Measurements from ENCODE around the gene OLFML3. TPM values are rescaled to one million over a fixed set of nuclear protein-coding genes. Genes with fewer than 3 reads are reported as not detected.
"Not testable (repeated sequence)": the region's sequence is repeated elsewhere in the genome, so short reads cannot be mapped to it uniquely, and the experiment has no call there.

The OLFML3 gene
- total RNA-seq, 2 experiments from 2014 or later: 0.10 TPM; not detected in 1

DNA sequence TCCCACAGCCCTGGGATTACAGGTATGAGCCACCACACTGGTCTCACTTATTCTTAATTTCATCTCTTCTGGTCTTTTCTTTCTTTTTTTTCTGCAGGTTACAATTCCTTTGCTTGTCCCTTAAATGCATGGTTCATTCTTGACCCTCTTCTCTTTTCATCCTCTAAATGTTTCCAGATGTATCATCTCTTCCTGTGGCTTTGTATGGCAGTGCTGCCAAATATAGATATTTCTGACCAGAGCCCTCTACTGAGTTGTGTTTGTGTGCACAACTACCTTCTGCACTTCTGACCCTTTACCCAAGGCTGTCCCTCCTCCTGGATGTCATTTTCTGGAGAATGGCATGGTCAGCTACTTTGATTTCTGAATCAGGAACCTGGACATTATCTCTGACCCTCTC, 32.5 kb downstream of the OLFML3 start:
- intact Hi-C loops (cut with micrococcal nuclease): no loop called here
- H3K4me3 Mint-ChIP-seq: no peak overlapping the region
- peaks cover 5% of the 10 kb centered on the region for H3K27me3 Mint-ChIP-seq (ENCODE audit: low read depth)
- CTCF ChIA-PET: no interaction called here
- no peaks in the 10 kb centered on the region for H3K9me3 Mint-ChIP-seq
- DNase-seq: no peak
- no peak overlapping the region for H3K27ac Mint-ChIP-seq
- H3K4me1 Mint-ChIP-seq (ENCODE audit: low read depth): no peaks in the 10 kb centered on the region
- no peaks in the 10 kb centered on the region for H3K36me3 Mint-ChIP-seq (ENCODE audit: low read depth)

DNA sequence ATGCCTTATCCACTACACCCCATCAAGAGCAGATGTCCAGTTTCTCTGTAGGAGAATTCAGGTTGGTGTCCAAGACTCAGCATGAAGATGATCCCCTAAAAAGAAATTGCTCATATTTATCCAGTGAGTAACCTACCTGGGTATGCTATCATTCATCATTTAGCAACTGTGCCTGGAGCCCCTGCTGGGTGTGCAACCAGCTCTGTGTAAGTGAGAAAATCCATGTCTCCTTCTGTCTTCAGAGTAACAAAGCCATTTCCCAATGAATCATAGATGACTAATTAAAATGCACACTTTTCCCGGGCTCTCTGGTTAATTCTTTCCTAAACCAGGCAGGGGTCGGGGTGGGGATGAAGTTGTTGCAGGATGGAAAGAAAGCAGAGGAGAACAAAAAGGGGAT, 35.8 kb downstream of the OLFML3 start:
- no peaks in the 10 kb centered on the region for H3K36me3 Mint-ChIP-seq (ENCODE audit: low read depth)
- CTCF ChIA-PET: interaction anchor here (0.5 kb wide), 1 partner anchor 9 kb away, joined by 6 read pairs; no protein-coding TSS in a partner anchor
- DNase-seq: no peak
- intact Hi-C loops (cut with micrococcal nuclease): no loop called here
- H3K4me3 Mint-ChIP-seq: no peak overlapping the region
- H3K27ac Mint-ChIP-seq: no peak overlapping the region
- H3K9me3 Mint-ChIP-seq: no peaks in the 10 kb centered on the region
- no peaks in the 10 kb centered on the region for H3K4me1 Mint-ChIP-seq (ENCODE audit: low read depth)
- H3K27me3 Mint-ChIP-seq (ENCODE audit: low read depth): peaks cover 5% of the 10 kb centered on the region

- DNase-seq; H3K4me3 Mint-ChIP-seq; H3K36me3 Mint-ChIP-seq (ENCODE audit: low read depth); H3K27me3 Mint-ChIP-seq (ENCODE audit: low read depth); H3K4me1 Mint-ChIP-seq (ENCODE audit: low read depth); H3K27ac Mint-ChIP-seq; intact Hi-C loops (cut with micrococcal nuclease); H3K9me3 Mint-ChIP-seq: not testable (repeated sequence)
- CTCF ChIA-PET: interaction anchor here (0.5 kb wide), 1 partner anchor 675 kb away, joined by 5 read pairs; no protein-coding TSS in a partner anchor
Observed at GRCh38 chr1:114019724-114020123, 40.5 kb downstream of the OLFML3 start.

DNA sequence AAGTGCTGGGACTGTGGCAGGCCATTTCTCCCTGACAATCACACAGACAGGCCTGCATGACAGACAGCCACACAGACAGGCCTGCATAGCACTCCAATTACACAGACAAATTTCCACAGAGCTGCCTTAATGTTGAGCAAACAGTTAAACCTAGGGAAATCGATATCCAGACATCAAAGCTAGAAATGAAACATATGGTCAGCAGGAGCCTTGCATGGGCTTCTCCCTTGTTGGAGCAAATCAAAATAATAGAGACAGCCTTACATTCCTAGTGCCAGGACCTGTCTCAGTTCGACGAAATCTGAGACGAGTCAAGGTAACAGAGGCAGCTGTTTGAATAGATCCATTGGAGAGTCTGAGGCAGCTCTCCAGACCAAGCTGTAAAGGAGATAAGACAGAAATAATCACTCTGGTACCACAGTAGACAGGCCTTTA, 42.4 kb downstream of the OLFML3 start:
- Mint-ChIP-seq H3K4me3 (no peak overlapping the region), H3K4me1 (ENCODE audit: low read depth) (no peaks in the 10 kb centered on the region), H3K9me3 (no peaks in the 10 kb centered on the region), H3K36me3 (ENCODE audit: low read depth) (no peaks in the 10 kb centered on the region), H3K27me3 (ENCODE audit: low read depth) (no peaks in the 10 kb centered on the region), H3K27ac (no peak overlapping the region)
- intact Hi-C loops (cut with micrococcal nuclease): no loop called here
- DNase-seq: no peak
- CTCF ChIA-PET: no interaction called here

GRCh38 chr1:114022877-114023276, 43.6 kb downstream of the OLFML3 start:
- H3K4me1 Mint-ChIP-seq (ENCODE audit: low read depth): no peaks in the 10 kb centered on the region
- intact Hi-C loops (cut with micrococcal nuclease): no loop called here

DNA sequence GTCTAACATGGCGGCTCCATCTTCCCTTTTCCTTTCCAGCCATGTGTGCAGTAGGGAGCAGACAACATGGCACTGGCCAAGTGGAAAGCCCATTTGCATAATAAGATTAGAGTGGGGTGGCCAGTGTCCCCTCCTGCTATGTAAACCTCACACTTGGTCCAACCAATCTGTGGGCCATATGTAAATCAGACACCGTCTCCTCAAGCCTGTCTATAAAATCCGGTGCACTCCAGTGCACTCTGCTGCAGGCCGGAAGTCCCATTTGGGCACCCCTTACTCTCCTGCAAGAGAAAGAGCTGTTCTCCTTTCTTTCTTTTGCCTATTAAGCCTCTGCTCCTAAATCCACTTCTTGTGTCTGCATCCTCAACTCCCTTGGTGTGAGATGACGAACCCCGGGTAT, 44.1 kb downstream of the OLFML3 start:
- no peak for DNase-seq
- no peaks in the 10 kb centered on the region for H3K27me3 Mint-ChIP-seq (ENCODE audit: low read depth)
- H3K36me3 Mint-ChIP-seq (ENCODE audit: low read depth): no peaks in the 10 kb centered on the region
- CTCF ChIA-PET: interaction anchor here (1.3 kb wide), 1 partner anchor 27 kb away, joined by 3 read pairs; no protein-coding TSS in a partner anchor
- no peak overlapping the region for H3K4me3 Mint-ChIP-seq
- H3K27ac Mint-ChIP-seq: no peak overlapping the region
- H3K4me1 Mint-ChIP-seq (ENCODE audit: low read depth): no peaks in the 10 kb centered on the region
- no peaks in the 10 kb centered on the region for H3K9me3 Mint-ChIP-seq
- intact Hi-C loops (cut with micrococcal nuclease): no loop called here

More at GRCh38 chr1:114022877-114023276, 43.6 kb downstream of the OLFML3 start:
- H3K9me3 Mint-ChIP-seq: no peaks in the 10 kb centered on the region
- no peaks in the 10 kb centered on the region for H3K36me3 Mint-ChIP-seq (ENCODE audit: low read depth)
- H3K4me3 Mint-ChIP-seq: no peak overlapping the region
- no peak overlapping the region for H3K27ac Mint-ChIP-seq
- DNase-seq: no peak
- CTCF ChIA-PET: no interaction called here
- H3K27me3 Mint-ChIP-seq (ENCODE audit: low read depth): no peaks in the 10 kb centered on the region

GRCh38 chr1:114024049-114024448, 44.8 kb downstream of the OLFML3 start:
- Mint-ChIP-seq H3K4me1 (ENCODE audit: low read depth) (no peaks in the 10 kb centered on the region), H3K27ac (no peak overlapping the region), H3K36me3 (ENCODE audit: low read depth) (no peaks in the 10 kb centered on the region), H3K27me3 (ENCODE audit: low read depth) (no peaks in the 10 kb centered on the region), H3K9me3 (no peaks in the 10 kb centered on the region), H3K4me3 (no peak overlapping the region)
- CTCF ChIA-PET: interaction anchor here (1.3 kb wide), 1 partner anchor 26 kb away, joined by 3 read pairs; no protein-coding TSS in a partner anchor
- intact Hi-C loops (cut with micrococcal nuclease): no loop called here
- DNase-seq: no peak

DNA sequence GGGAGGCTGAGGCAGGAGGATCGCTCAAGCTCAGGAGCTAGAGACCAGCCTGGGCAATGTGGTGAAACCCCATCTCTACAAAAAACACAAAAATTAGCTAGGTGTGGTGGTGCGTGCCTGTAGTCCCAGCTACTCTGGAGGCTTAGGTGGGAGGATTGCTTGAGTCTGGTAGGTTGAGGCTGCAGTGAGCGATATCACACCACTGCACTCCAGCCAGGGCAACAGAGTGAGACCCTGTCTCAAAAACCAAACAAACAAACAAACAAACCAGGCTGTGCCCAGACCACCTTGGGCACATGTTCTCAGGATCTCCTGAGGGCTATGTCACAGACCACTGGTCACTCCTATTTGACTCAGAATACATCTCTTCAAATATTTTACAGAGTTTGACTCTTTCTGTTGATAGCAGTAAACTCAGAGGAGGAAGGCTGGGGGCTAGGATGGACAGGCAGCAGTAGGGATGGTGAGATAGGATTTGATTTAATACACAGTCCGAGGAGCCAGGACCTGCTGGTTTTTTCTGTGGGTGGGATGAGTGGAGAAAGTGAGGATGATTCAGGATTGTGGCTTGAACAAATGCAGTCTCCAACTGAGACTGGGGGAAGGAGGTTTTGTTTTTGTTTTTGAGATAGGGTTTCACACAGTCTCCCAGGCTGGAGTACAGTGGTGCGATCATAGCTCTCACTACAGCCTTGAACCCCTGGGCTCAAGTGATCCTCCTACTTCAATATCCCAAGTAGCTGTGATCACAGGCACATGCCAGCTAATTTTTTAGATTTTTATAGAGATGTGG, 46.5 kb downstream of the OLFML3 start:
- intact Hi-C loops (cut with micrococcal nuclease): no loop called here
- H3K36me3 Mint-ChIP-seq (ENCODE audit: low read depth): no peaks in the 10 kb centered on the region
- no peaks in the 10 kb centered on the region for H3K27me3 Mint-ChIP-seq (ENCODE audit: low read depth)
- no peak overlapping the region for H3K27ac Mint-ChIP-seq
- DNase-seq: no peak
- CTCF ChIA-PET: interaction anchor here (1.0 kb wide), 1 partner anchor 257 kb away, joined by 3 read pairs; no protein-coding TSS in a partner anchor
- H3K9me3 Mint-ChIP-seq: no peaks in the 10 kb centered on the region
- H3K4me3 Mint-ChIP-seq: no peak overlapping the region
- H3K4me1 Mint-ChIP-seq (ENCODE audit: low read depth): no peaks in the 10 kb centered on the region

GRCh38 chr1:114026797-114027196, 47.5 kb downstream of the OLFML3 start:
- no peaks in the 10 kb centered on the region for H3K36me3 Mint-ChIP-seq (ENCODE audit: low read depth)
- no peaks in the 10 kb centered on the region for H3K9me3 Mint-ChIP-seq
- no peak overlapping the region for H3K4me3 Mint-ChIP-seq
- H3K27me3 Mint-ChIP-seq (ENCODE audit: low read depth): no peaks in the 10 kb centered on the region
- intact Hi-C loops (cut with micrococcal nuclease): no loop called here
- no peak overlapping the region for H3K27ac Mint-ChIP-seq
- CTCF ChIA-PET: interaction anchor here (1.0 kb wide), 1 partner anchor 256 kb away, joined by 3 read pairs; no protein-coding TSS in a partner anchor
- DNase-seq: no peak
- no peaks in the 10 kb centered on the region for H3K4me1 Mint-ChIP-seq (ENCODE audit: low read depth)

Other genes with a start within 250 kb of the OLFML3 start
- gene PHTF1, start 220.0 kb upstream of the OLFML3 start, total RNA-seq: 1 to 10 TPM; 5.4 to 6.3 TPM
- gene RSBN1, start 167.0 kb upstream of the OLFML3 start, total RNA-seq: 10 to 100 TPM; 13.6 to 14.3 TPM
- gene PTPN22, start 107.8 kb upstream of the OLFML3 start, total RNA-seq: 10 to 100 TPM; 43.9 to 50.9 TPM
- gene BCL2L15, start 91.9 kb upstream of the OLFML3 start, total RNA-seq: under 1 TPM; 0.15 to 0.43 TPM
- 10 to 100 TPM; 35.7 to 40.2 TPM for gene AP4B1, start 74.7 kb upstream of the OLFML3 start, total RNA-seq
- gene DCLRE1B, start 74.1 kb upstream of the OLFML3 start, total RNA-seq: 10 to 100 TPM; 17.7 to 18.3 TPM
- 10 to 100 TPM; 47.7 to 51.0 TPM for gene HIPK1, start 50.1 kb upstream of the OLFML3 start, total RNA-seq
- gene SYT6, start 174.4 kb downstream of the OLFML3 start, total RNA-seq: not detected

Data from activated naive CD4-positive, alpha-beta T cell treated with anti-CD3 and anti-CD28 coated beads for 36 hours (primary cell).